Tibial nerve (tissue), 4 donors: ENCODE results near the gene EMX1. TPM values are rescaled to one million over a fixed set of nuclear protein-coding genes. Genes with fewer than 3 reads are reported as not detected.

Source experiments
- DNase-seq, 2 donors: peaks; one replicate each; pipeline ENCODE4 v3.0.0-alpha.2; 2019; ENCODE audit warnings: low spot score in 2 of 2
- H3K27ac ChIP-seq, 4 donors: fragments of 200-600 bp; sonication (generic) in 3 of 4; one replicate each; pipeline ENCODE4 v1.5.1; 2017 to 2019; ENCODE audit warnings: mild to moderate bottlenecking in 1 of 4
- H3K27me3 ChIP-seq, 2 donors: fragments of 200-600 bp; sonication (generic) in 1 of 2; one replicate each; pipeline versions ENCODE4 v1.5.1 to v1.6.0; 2017 to 2019
- H3K36me3 ChIP-seq, 3 donors: fragments of 200-600 bp; sonication (generic); one replicate each; pipeline ENCODE4 v1.5.1; 2018 to 2019
- H3K4me1 ChIP-seq, 4 donors: fragments of 200-600 bp; sonication (generic) in 3 of 4; one replicate each; pipeline ENCODE4 v1.5.1; 2017 to 2019
- H3K4me3 ChIP-seq, 4 donors: fragments of 200-600 bp; sonication (generic) in 3 of 4; one replicate each; pipeline ENCODE4 v1.5.1; 2017 to 2019; ENCODE audit warnings: mild to moderate bottlenecking in 1 of 4, moderate library complexity in 1 of 4
- H3K9me3 ChIP-seq, 4 donors: fragments of 200-600 bp; sonication (generic) in 3 of 4; one replicate each; pipeline ENCODE4 v1.5.1; 2017 to 2019
- EP300 ChIP-seq, 2 donors: sonication (generic); formaldehyde crosslinking; IDR thresholded peaks; one replicate each; pipeline ENCODE4 v1.6.1; 2017; ENCODE audit warnings: antibody characterized with exemption in 2 of 2, mild to moderate bottlenecking in 1 of 2
- POLR2A ChIP-seq, 2 donors: fragments of 450-650 bp; IDR thresholded peaks; one replicate each; pipeline ENCODE4 v1.6.1; 2017; ENCODE audit warnings: antibody characterized with exemption in 2 of 2, mild to moderate bottlenecking in 2 of 2, moderate library complexity in 2 of 2
- WGBS, 2 donors: methylation state at CpG; one replicate each; pipeline ENCODE4 v1.1.5; 2018; 5-methylcytosine and 5-hydroxymethylcytosine counted together
- total RNA-seq, 4 donors: library from RNA; depleted of rRNA; stranded (reverse); fragments of >200 nt; gene quantifications; one replicate each; pipeline ENCODE4 v1.1.0, GENCODE V29; 2016
- TF ChIP-seq, protein P1 (sequence below), 5 experiments: fragments of 200-600 bp in 3 of 5; fragments of 450-650 bp in 2 of 5; sonication (generic) in 3 of 5; IDR thresholded peaks; one replicate each; pipeline ENCODE4 v1.5.1; 2016 to 2019; ENCODE audit warnings: antibody characterized with exemption in 5 of 5, mild to moderate bottlenecking in 3 of 5, moderate library complexity in 2 of 5

Gene EMX1
- total RNA-seq, 4 donors from 2014 or later = not detected

DNA sequence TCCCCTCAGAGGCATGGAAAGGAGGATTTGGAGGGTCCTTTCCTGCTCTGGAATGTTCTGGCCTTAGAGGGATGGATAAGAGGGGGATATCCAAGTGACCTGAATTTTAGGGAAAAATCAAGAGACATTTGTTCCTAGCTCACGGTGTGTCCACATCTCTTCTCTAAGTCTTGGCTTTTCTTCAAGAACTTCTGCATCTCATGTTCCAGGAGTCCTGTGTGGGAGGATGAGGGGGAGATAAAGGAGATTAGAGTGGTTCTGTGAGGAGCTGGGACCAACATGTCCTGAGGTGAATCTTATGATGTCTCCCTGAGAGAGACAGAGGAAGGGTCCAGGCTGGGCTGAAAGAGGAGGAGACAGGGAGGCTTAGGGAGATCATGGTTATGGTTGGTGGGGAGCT lies 11.7 kb downstream of the EMX1 start:
- peaks cover 0 to 17% (median 3%) of the 10 kb centered on the region in 4 donors for H3K4me1 ChIP-seq
- no peak overlapping the region for H3K27ac ChIP-seq
- TF ChIP-seq POLR2A (IDR thresholded peaks at IDR 0.05) (no peak), EP300 (IDR thresholded peaks at IDR 0.05) (no peak)
- TF ChIP-seq, protein P1, sequence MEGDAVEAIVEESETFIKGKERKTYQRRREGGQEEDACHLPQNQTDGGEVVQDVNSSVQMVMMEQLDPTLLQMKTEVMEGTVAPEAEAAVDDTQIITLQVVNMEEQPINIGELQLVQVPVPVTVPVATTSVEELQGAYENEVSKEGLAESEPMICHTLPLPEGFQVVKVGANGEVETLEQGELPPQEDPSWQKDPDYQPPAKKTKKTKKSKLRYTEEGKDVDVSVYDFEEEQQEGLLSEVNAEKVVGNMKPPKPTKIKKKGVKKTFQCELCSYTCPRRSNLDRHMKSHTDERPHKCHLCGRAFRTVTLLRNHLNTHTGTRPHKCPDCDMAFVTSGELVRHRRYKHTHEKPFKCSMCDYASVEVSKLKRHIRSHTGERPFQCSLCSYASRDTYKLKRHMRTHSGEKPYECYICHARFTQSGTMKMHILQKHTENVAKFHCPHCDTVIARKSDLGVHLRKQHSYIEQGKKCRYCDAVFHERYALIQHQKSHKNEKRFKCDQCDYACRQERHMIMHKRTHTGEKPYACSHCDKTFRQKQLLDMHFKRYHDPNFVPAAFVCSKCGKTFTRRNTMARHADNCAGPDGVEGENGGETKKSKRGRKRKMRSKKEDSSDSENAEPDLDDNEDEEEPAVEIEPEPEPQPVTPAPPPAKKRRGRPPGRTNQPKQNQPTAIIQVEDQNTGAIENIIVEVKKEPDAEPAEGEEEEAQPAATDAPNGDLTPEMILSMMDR (IDR thresholded peaks at IDR 0.05) = no peak
- DNase-seq = no peak
- WGBS, 2 donors = 87 to 96% methylated on average over 1 of the region's 1 CpG
- H3K27me3 ChIP-seq = peaks cover 0 to 63% of the 10 kb centered on the region in 2 donors
- no peaks in the 10 kb centered on the region for H3K9me3 ChIP-seq
- H3K36me3 ChIP-seq = no peaks in the 10 kb centered on the region
- no peak overlapping the region for H3K4me3 ChIP-seq

DNA sequence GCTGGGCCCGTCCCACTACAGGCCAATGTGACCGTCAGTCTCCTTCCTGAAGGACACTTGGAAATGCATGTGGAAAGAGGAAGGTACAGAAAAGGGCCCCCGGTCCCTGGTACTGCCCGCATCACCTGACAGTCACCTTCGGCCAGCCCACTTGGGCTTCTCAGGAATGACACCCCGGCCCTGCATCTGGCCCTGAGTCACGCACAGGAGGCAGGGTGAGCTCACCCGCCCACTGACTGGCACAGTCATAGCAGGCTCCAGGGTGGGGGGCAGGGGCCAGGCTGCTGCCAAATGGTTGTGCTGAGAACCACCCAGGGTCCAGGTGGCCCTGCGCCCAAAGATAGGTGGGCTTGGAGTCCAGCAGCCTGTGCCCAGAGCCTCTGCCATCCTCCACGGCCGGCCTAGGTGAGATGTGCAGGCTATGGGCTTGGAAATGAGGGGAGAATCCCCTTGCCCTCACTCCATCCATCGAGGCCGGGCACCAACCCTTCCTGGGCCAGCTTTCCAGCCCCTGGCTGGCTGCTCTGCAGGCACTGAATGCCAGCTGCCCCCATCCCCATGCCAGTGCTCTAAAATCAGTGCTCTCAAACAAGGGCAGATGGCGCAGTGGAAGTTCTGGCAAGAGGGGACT lies 14.1 kb downstream of the EMX1 start:
- H3K4me1 ChIP-seq = no peaks in the 10 kb centered on the region
- 82 to 94% methylated on average over 12 to 14 of the region's 14 CpGs for WGBS, 2 donors
- H3K4me3 ChIP-seq = no peak overlapping the region
- no peaks in the 10 kb centered on the region for H3K9me3 ChIP-seq
- TF ChIP-seq EP300 (IDR thresholded peaks at IDR 0.05) (no peak), POLR2A (IDR thresholded peaks at IDR 0.05) (no peak)
- TF ChIP-seq, protein P1 (IDR thresholded peaks at IDR 0.05) = no peak
- no peaks in the 10 kb centered on the region for H3K36me3 ChIP-seq
- no peak overlapping the region for H3K27ac ChIP-seq
- DNase-seq = no peak
- H3K27me3 ChIP-seq = peaks cover 0 to 39% of the 10 kb centered on the region in 2 donors

DNA sequence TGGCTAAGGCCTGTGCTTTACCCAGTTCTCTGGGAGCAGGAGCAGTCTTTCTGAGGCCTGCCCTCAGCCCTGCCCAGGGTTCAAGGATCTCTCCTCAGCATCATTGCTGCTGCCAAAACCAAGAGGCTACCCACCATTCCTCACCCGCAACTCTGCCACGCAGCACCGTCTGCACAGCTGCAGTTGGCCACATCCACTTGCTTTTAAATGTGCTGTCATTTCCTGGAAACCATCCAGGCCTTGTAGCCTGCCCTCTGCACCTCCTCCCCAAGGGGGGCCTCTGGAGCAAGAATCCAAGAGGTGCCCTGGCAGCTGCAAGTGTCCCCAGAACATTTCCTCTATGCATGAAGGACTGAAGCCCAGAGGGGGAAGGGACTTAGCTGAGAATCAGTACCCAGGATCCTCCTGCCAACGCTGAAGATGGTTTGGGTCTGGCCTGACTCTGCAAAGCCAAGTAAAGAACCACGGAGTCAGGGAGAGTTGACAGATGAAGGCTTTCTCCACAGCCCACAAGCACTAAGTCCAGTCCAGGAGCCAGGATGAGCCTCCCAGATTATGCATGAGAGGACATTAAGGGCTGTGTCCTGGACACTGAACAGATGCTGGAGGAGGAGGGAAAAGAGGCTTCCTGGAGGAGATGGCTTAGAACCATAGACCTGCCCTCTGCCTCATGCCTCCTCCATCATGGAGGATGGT lies 14.9 kb downstream of the EMX1 start:
- H3K27me3 ChIP-seq = peaks cover 0 to 31% of the 10 kb centered on the region in 2 donors
- H3K27ac ChIP-seq = no peak overlapping the region
- H3K4me1 ChIP-seq = no peaks in the 10 kb centered on the region
- no peak for TF ChIP-seq EP300 (IDR thresholded peaks at IDR 0.05)
- TF ChIP-seq, protein P1 (IDR thresholded peaks at IDR 0.05) = no peak
- TF ChIP-seq POLR2A (IDR thresholded peaks at IDR 0.05) = no peak
- H3K4me3 ChIP-seq = no peak overlapping the region
- H3K9me3 ChIP-seq = no peaks in the 10 kb centered on the region
- WGBS, 2 donors = 33 to 51% methylated on average over 5 of the region's 5 CpGs
- no peaks in the 10 kb centered on the region for H3K36me3 ChIP-seq
- DNase-seq = no peak

- no peak for DNase-seq
- no peak overlapping the region for H3K4me3 ChIP-seq
- H3K36me3 ChIP-seq = no peaks in the 10 kb centered on the region
- H3K9me3 ChIP-seq = no peaks in the 10 kb centered on the region
- no peak overlapping the region for H3K27ac ChIP-seq
- peaks cover 0 to 25% of the 10 kb centered on the region in 2 donors for H3K27me3 ChIP-seq
- TF ChIP-seq, protein P1 (IDR thresholded peaks at IDR 0.05) = no peak
- TF ChIP-seq EP300 (IDR thresholded peaks at IDR 0.05) (no peak), POLR2A (IDR thresholded peaks at IDR 0.05) (no peak)
- no peaks in the 10 kb centered on the region for H3K4me1 ChIP-seq
- 98% methylated on average over 4 of the region's 4 CpGs; no CpG with 5 or more reads in 1 of the 2 donors for WGBS, 2 donors
Observed at GRCh38 chr2:72932805-72933204, 15.5 kb downstream of the EMX1 start.

GRCh38 chr2:72933207-72933606 lies 15.9 kb downstream of the EMX1 start:
- WGBS, 2 donors = 87 to 90% methylated on average over 5 of the region's 5 CpGs
- H3K4me1 ChIP-seq = no peaks in the 10 kb centered on the region
- no peak overlapping the region for H3K27ac ChIP-seq
- TF ChIP-seq EP300 (IDR thresholded peaks at IDR 0.05) (no peak), POLR2A (IDR thresholded peaks at IDR 0.05) (no peak)
- TF ChIP-seq, protein P1 (IDR thresholded peaks at IDR 0.05) = no peak
- no peak overlapping the region for H3K4me3 ChIP-seq
- DNase-seq = no peak
- no peaks in the 10 kb centered on the region for H3K36me3 ChIP-seq
- H3K9me3 ChIP-seq = no peaks in the 10 kb centered on the region
- peaks cover 0 to 21% of the 10 kb centered on the region in 2 donors for H3K27me3 ChIP-seq
